Stomach (tissue), 9 donors: Measurements from ENCODE around the gene RIF1. TPM values are rescaled to one million over a fixed set of nuclear protein-coding genes. Genes with fewer than 3 reads are reported as not detected.

ENCODE experiments used
- DNase-seq, 2 donors: peaks; one replicate each; pipeline versions ENCODE4 v3.0.0 to v3.0.0-alpha.2; 2013 to 2019
- H3K27ac ChIP-seq, 5 donors: fragments of 200-600 bp in 4 of 5; sonication (generic) in 4 of 5; one replicate each; pipeline ENCODE4 v1.5.1; 2013 to 2019; ENCODE audit warnings: mild to moderate bottlenecking in 1 of 5, moderate library complexity in 1 of 5
- H3K27me3 ChIP-seq, 3 donors: fragments of 200-600 bp; sonication (generic); one replicate each; pipeline ENCODE4 v1.5.1; 2017 to 2019; ENCODE audit warnings: mixed run types in 1 of 3
- H3K36me3 ChIP-seq, 4 donors: fragments of 200-600 bp; sonication (generic); 1 replicate in 3 of 4; 2 replicates in 1 of 4; pipeline ENCODE4 v1.5.1; 2016 to 2019
- H3K4me1 ChIP-seq, 4 donors: fragments of 200-600 bp; sonication (generic); one replicate each; pipeline ENCODE4 v1.5.1; 2016 to 2019
- H3K4me3 ChIP-seq, 4 donors: fragments of 200-600 bp; sonication (generic) in 3 of 4; one replicate each; pipeline ENCODE4 v1.5.1; 2016 to 2019; ENCODE audit warnings: mild to moderate bottlenecking in 1 of 4
- H3K9me3 ChIP-seq, 4 donors: fragments of 200-600 bp; sonication (generic); one replicate each; pipeline ENCODE4 v1.5.1; 2016 to 2019
- EP300 ChIP-seq: sonication (generic); formaldehyde crosslinking; IDR thresholded peaks from one replicate; pipeline ENCODE4 v1.6.1; 2017; ENCODE audit warnings: antibody characterized with exemption
- POLR2A ChIP-seq, 4 donors: fragments of 450-650 bp; IDR thresholded peaks; one replicate each; pipeline ENCODE4 v1.6.1; 2016; ENCODE audit warnings: antibody characterized with exemption in 4 of 4, control low read depth in 2 of 4, mild to moderate bottlenecking in 1 of 4, moderate library complexity in 1 of 4
- POLR2AphosphoS5 ChIP-seq, 3 donors: sonication (generic); formaldehyde crosslinking; IDR thresholded peaks; one replicate each; pipeline ENCODE4 v1.6.1; 2016; ENCODE audit warnings: antibody characterized with exemption in 3 of 3
- WGBS, 5 donors: extraction: QIAGEN DNeasy Blood & Tissue Kit in 3 of 5; methylation state at CpG; one replicate each; pipeline versions ENCODE4 v1.1.5 to v1.1.7; 2013 to 2018; 5-methylcytosine and 5-hydroxymethylcytosine counted together
- intact Hi-C: fragments of 100-400 bp; cut with DNase I; formaldehyde crosslinking; loops from one replicate; pipeline ENCODE4 v1.15.1; 2023; ENCODE audit warnings: low total_unique reads
- polyA plus RNA-seq, 3 donors: library from polyadenylated mRNA; stranded (reverse); fragments of 200-250 nt; gene quantifications; one replicate each; pipeline ENCODE4 v1.2.3, GENCODE V29; 2013
- total RNA-seq, 5 donors: library from RNA; depleted of rRNA; stranded (reverse); fragments of >200 nt; gene quantifications; one replicate each; pipeline versions ENCODE4 v1.1.0 to v1.2.3, GENCODE V29; 2014 to 2016
- TF ChIP-seq, protein P1 (sequence below), 7 experiments: fragments of 450-650 bp in 4 of 7; fragments of 200-600 bp in 3 of 7; sonication (generic) in 3 of 7; IDR thresholded peaks; one replicate each; pipeline ENCODE4 v1.5.1; 2016 to 2019; ENCODE audit warnings: antibody characterized with exemption in 7 of 7, control low read depth in 2 of 7, mild to moderate bottlenecking in 1 of 7
- donor health status: healthy with polysubstance abuse.
- donor health status: Bipolar disorder and iron deficiency.
- donor health status: healthy.

The RIF1 gene
- total and polyA plus RNA-seq, 8 donors: 2.2 to 105 (median 29.5) TPM

DNA sequence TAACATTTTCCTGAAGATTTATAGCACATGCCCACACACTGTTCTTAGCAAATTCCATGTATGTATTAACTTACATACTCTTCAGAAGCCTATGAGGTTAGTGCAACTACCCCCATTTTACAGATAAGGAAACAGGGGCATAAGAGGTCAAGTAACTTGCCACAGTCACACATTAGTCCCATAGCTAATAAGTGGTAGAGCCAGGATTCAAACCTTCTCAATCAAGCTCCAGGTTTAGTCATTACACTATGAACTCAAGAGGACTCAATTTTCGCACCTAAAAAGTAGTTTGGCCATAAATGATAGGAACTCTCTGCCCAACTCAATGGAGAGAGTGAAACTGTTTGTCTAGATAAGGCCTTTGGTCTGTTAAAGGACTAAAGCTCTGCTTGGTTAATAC, 9.7 kb upstream of the RIF1 start:
- intact Hi-C loops: no loop called here
- Histone ChIP-seq H3K27ac (no peak overlapping the region), H3K9me3 (no peaks in the 10 kb centered on the region), H3K4me3 (no peak overlapping the region), H3K36me3 (no peaks in the 10 kb centered on the region), H3K4me1 (no peaks in the 10 kb centered on the region), H3K27me3 (no peaks in the 10 kb centered on the region)
- DNase-seq: no peak
- 90 to 100% (median 96%) methylated on average over 1 of the region's 1 CpG for WGBS, 5 donors
- TF ChIP-seq EP300: no peak
- TF ChIP-seq POLR2AphosphoS5 (IDR thresholded peaks at IDR 0.05): no peak
- TF ChIP-seq, protein P1, sequence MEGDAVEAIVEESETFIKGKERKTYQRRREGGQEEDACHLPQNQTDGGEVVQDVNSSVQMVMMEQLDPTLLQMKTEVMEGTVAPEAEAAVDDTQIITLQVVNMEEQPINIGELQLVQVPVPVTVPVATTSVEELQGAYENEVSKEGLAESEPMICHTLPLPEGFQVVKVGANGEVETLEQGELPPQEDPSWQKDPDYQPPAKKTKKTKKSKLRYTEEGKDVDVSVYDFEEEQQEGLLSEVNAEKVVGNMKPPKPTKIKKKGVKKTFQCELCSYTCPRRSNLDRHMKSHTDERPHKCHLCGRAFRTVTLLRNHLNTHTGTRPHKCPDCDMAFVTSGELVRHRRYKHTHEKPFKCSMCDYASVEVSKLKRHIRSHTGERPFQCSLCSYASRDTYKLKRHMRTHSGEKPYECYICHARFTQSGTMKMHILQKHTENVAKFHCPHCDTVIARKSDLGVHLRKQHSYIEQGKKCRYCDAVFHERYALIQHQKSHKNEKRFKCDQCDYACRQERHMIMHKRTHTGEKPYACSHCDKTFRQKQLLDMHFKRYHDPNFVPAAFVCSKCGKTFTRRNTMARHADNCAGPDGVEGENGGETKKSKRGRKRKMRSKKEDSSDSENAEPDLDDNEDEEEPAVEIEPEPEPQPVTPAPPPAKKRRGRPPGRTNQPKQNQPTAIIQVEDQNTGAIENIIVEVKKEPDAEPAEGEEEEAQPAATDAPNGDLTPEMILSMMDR (IDR thresholded peaks at IDR 0.05): no peak
- TF ChIP-seq POLR2A (IDR thresholded peaks at IDR 0.05): no peak

DNA sequence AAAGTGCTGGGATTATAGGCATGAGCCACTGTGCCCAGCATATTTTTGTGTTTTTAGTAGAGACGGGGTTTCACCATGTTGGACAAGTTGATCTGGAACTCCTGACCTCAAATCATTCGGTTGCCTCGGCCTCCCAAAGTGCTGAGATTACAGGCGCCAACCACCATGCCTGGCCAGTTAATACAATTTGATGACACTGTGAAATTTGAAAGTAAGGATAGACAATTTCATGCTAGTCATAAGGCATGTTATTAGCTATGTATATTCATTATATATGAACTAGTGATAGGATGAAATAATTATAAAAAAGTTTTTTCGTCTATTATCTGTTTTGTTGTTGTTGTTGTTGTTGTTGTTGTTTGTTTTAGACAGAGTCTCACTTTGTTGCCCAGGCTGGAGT, 8.6 kb upstream of the RIF1 start:
- Histone ChIP-seq H3K36me3 (no peaks in the 10 kb centered on the region), H3K9me3 (no peaks in the 10 kb centered on the region), H3K27ac (no peak overlapping the region), H3K4me3 (no peak overlapping the region), H3K27me3 (no peaks in the 10 kb centered on the region), H3K4me1 (no peaks in the 10 kb centered on the region)
- TF ChIP-seq EP300 (no peak), POLR2AphosphoS5 (IDR thresholded peaks at IDR 0.05) (no peak), POLR2A (IDR thresholded peaks at IDR 0.05) (no peak)
- TF ChIP-seq, protein P1 (IDR thresholded peaks at IDR 0.05): no peak
- intact Hi-C loops: no loop called here
- 92 to 98% (median 93%) methylated on average over 5 of the region's 5 CpGs for WGBS, 5 donors
- DNase-seq: no peak

DNA sequence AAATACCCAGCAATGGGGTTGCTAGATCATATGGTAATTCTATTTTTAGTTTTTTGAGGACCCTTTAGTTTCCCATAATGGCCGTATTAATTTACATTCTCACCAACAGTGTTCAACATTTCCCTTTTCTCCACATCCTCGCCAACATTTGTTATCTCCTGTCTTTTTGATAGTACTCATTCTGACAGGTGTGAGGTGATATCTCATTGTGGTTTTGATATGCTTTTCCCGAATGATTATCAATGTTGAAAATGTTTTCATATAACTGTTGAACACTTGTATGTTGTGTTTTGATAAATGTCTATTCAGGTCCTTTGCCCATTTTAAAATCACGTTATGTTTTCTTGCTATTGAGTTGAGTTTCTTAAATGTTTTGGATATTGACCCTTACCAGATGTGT, 5.8 kb upstream of the RIF1 start:
- intact Hi-C loops: no loop called here
- no peak for DNase-seq
- 30 to 56% (median 49%) methylated on average over 4 of the region's 4 CpGs for WGBS, 5 donors
- TF ChIP-seq, protein P1 (IDR thresholded peaks at IDR 0.05): no peak
- TF ChIP-seq POLR2A (IDR thresholded peaks at IDR 0.05) (no peak), POLR2AphosphoS5 (IDR thresholded peaks at IDR 0.05) (no peak), EP300 (no peak)
- Histone ChIP-seq H3K36me3 (no peaks in the 10 kb centered on the region), H3K27me3 (no peaks in the 10 kb centered on the region), H3K27ac (no peak overlapping the region), H3K4me3 (no peak overlapping the region), H3K4me1 (no peaks in the 10 kb centered on the region), H3K9me3 (no peaks in the 10 kb centered on the region)

DNA sequence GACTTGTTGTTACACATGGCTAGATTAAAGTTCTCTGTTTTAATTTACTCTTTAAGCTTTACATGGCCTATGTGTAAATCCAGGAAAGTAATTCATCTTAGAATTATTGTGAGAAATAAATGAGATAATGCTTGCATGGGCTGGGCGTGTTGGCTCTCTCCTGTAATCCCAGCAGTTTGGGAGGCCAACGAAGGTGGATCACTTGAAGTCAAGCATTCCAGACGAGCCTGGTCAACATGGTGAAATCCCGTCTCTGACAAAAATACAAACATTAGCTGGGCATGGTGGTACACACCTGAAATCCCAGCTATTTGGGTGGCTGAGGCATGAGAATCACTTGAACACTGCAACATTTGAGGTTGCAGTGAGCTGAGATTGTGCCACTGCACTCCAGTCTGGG, 4.3 kb upstream of the RIF1 start:
- TF ChIP-seq EP300 (no peak), POLR2AphosphoS5 (IDR thresholded peaks at IDR 0.05) (no peak), POLR2A (IDR thresholded peaks at IDR 0.05) (no peak)
- TF ChIP-seq, protein P1 (IDR thresholded peaks at IDR 0.05): no peak
- 67 to 93% (median 87%) methylated on average over 4 of the region's 4 CpGs for WGBS, 5 donors
- Histone ChIP-seq H3K27me3 (no peaks in the 10 kb centered on the region), H3K4me3 (no peak overlapping the region), H3K9me3 (no peaks in the 10 kb centered on the region), H3K27ac (no peak overlapping the region), H3K4me1 (peaks cover 0 to 4% (median 4%) of the 10 kb centered on the region in 4 donors), H3K36me3 (no peaks in the 10 kb centered on the region)
- no peak for DNase-seq
- intact Hi-C loops: no loop called here
